ENCODE measurements around the gene RBM18. TPM values are rescaled to one million over a fixed set of nuclear protein-coding genes. Genes with fewer than 3 reads are reported as not detected.

The RBM18 gene
- total RNA-seq, 1 donor from 2014 or later, result 12.9 TPM

- H3F3A ChIP-seq (ENCODE audit: low read depth), result no peaks in the 10 kb centered on the region
- H2AFZ ChIP-seq (replicated peaks), result no peak overlapping the region
- H3K9me3 Mint-ChIP-seq, result peaks cover 3% of the 10 kb centered on the region
- peaks cover 6% of the 10 kb centered on the region for H3K4me1 Mint-ChIP-seq
- no peaks in the 10 kb centered on the region for H3K79me2 ChIP-seq (ENCODE audit: low read depth)
- TF ChIP-seq EZH2 (IDR thresholded peaks at IDR 0.05), result no peak
- TF ChIP-seq EZH2phosphoT487 (IDR thresholded peaks at IDR 0.05), result no peak
- TF ChIP-seq, protein P1, sequence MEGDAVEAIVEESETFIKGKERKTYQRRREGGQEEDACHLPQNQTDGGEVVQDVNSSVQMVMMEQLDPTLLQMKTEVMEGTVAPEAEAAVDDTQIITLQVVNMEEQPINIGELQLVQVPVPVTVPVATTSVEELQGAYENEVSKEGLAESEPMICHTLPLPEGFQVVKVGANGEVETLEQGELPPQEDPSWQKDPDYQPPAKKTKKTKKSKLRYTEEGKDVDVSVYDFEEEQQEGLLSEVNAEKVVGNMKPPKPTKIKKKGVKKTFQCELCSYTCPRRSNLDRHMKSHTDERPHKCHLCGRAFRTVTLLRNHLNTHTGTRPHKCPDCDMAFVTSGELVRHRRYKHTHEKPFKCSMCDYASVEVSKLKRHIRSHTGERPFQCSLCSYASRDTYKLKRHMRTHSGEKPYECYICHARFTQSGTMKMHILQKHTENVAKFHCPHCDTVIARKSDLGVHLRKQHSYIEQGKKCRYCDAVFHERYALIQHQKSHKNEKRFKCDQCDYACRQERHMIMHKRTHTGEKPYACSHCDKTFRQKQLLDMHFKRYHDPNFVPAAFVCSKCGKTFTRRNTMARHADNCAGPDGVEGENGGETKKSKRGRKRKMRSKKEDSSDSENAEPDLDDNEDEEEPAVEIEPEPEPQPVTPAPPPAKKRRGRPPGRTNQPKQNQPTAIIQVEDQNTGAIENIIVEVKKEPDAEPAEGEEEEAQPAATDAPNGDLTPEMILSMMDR (IDR thresholded peaks at IDR 0.05), result no peak
- no peaks in the 10 kb centered on the region for H3K36me3 Mint-ChIP-seq
- H4K20me1 ChIP-seq (ENCODE audit: low read depth), result no peaks in the 10 kb centered on the region
- DNase-seq (ENCODE audit: low spot score), result no peak
- H3K9ac ChIP-seq, result no peak overlapping the region
- no peak overlapping the region for H3K27ac ChIP-seq
- no peak overlapping the region for H3K4me3 ChIP-seq
- no peaks in the 10 kb centered on the region for H3K36me3 ChIP-seq
- no peak overlapping the region for H3K27ac Mint-ChIP-seq
- no peaks in the 10 kb centered on the region for H3K4me1 ChIP-seq
- H3K4me2 ChIP-seq, result no peak overlapping the region
- no peak overlapping the region for H3K4me3 Mint-ChIP-seq
- peaks cover 51% of the 10 kb centered on the region for H3K27me3 ChIP-seq
- no peaks in the 10 kb centered on the region for H3K9me3 ChIP-seq (ENCODE audit: low read depth)
- peaks cover 26% of the 10 kb centered on the region for H3K27me3 Mint-ChIP-seq (ENCODE audit: insufficient read depth, low read depth)
Observed at GRCh38 chr9:122207096-122207495, 57.5 kb downstream of the RBM18 start.

GRCh38 chr9:122206118-122207046 is 58.3 kb downstream of the RBM18 start:
- H3K27ac ChIP-seq, result no peak overlapping the region
- no peak overlapping the region for H3K4me3 Mint-ChIP-seq
- no peaks in the 10 kb centered on the region for H3F3A ChIP-seq (ENCODE audit: low read depth)
- H3K9ac ChIP-seq, result no peak overlapping the region
- H3K36me3 Mint-ChIP-seq, result no peaks in the 10 kb centered on the region
- TF ChIP-seq, protein P1 (IDR thresholded peaks at IDR 0.05), result no peak
- TF ChIP-seq EZH2 (IDR thresholded peaks at IDR 0.05) (no peak), EZH2phosphoT487 (IDR thresholded peaks at IDR 0.05) (no peak)
- peaks cover 6% of the 10 kb centered on the region for H3K4me1 Mint-ChIP-seq
- no peaks in the 10 kb centered on the region for H3K4me1 ChIP-seq
- H3K9me3 Mint-ChIP-seq, result peaks cover 3% of the 10 kb centered on the region
- H3K4me2 ChIP-seq, result no peak overlapping the region
- peak overlapping the region; percentile 16 for H3K27ac Mint-ChIP-seq
- peaks cover 19% of the 10 kb centered on the region for H3K27me3 Mint-ChIP-seq (ENCODE audit: insufficient read depth, low read depth)
- DNase-seq (ENCODE audit: low spot score), result no peak
- no peak overlapping the region for H3K4me3 ChIP-seq
- peaks cover 44% of the 10 kb centered on the region for H3K27me3 ChIP-seq
- H3K9me3 ChIP-seq (ENCODE audit: low read depth), result no peaks in the 10 kb centered on the region
- H3K79me2 ChIP-seq (ENCODE audit: low read depth), result no peaks in the 10 kb centered on the region
- no peak overlapping the region for H2AFZ ChIP-seq (replicated peaks)
- H4K20me1 ChIP-seq (ENCODE audit: low read depth), result no peaks in the 10 kb centered on the region
- H3K36me3 ChIP-seq, result no peaks in the 10 kb centered on the region

GRCh38 chr9:122205176-122205575 is 59.5 kb downstream of the RBM18 start:
- H3K9me3 Mint-ChIP-seq, result peaks cover 3% of the 10 kb centered on the region
- H3K4me1 Mint-ChIP-seq, result peaks cover 6% of the 10 kb centered on the region
- H3K4me3 Mint-ChIP-seq, result no peak overlapping the region
- H3K4me3 ChIP-seq, result no peak overlapping the region
- H2AFZ ChIP-seq (replicated peaks), result no peak overlapping the region
- H3K36me3 Mint-ChIP-seq, result no peaks in the 10 kb centered on the region
- H3K27me3 Mint-ChIP-seq (ENCODE audit: insufficient read depth, low read depth), result peaks cover 16% of the 10 kb centered on the region
- peaks cover 32% of the 10 kb centered on the region for H3K27me3 ChIP-seq
- H3F3A ChIP-seq (ENCODE audit: low read depth), result no peaks in the 10 kb centered on the region
- H3K9ac ChIP-seq, result no peak overlapping the region
- no peaks in the 10 kb centered on the region for H4K20me1 ChIP-seq (ENCODE audit: low read depth)
- no peak for DNase-seq (ENCODE audit: low spot score)
- TF ChIP-seq EZH2 (IDR thresholded peaks at IDR 0.05) (no peak), EZH2phosphoT487 (IDR thresholded peaks at IDR 0.05) (no peak)
- TF ChIP-seq, protein P1 (IDR thresholded peaks at IDR 0.05), result no peak
- H3K79me2 ChIP-seq (ENCODE audit: low read depth), result no peaks in the 10 kb centered on the region
- H3K27ac Mint-ChIP-seq, result no peak overlapping the region
- H3K36me3 ChIP-seq, result no peaks in the 10 kb centered on the region
- no peaks in the 10 kb centered on the region for H3K4me1 ChIP-seq
- no peaks in the 10 kb centered on the region for H3K9me3 ChIP-seq (ENCODE audit: low read depth)
- no peak overlapping the region for H3K27ac ChIP-seq
- H3K4me2 ChIP-seq, result no peak overlapping the region
